Ureter (tissue), 1 donor: ENCODE measurements around the gene TAS1R2. TPM values are rescaled to one million over a fixed set of nuclear protein-coding genes. Genes with fewer than 3 reads are reported as not detected.
"Not testable (repeated sequence)": the region's sequence is repeated elsewhere in the genome, so short reads cannot be mapped to it uniquely, and the experiment has no call there.

Experiments
- DNase-seq: peaks from one replicate; pipeline ENCODE4 v3.0.0-alpha.2; 2020; ENCODE audit warnings: low spot score
- total RNA-seq: library from RNA; stranded (reverse); gene quantifications from one replicate; pipeline ENCODE4 v1.2.4, GENCODE V29; 2023
- donor health status: DM: yes; HTN: yes; CAD: no.

The TAS1R2 gene
- total RNA-seq, 1 donor from 2014 or later, result not detected

- peak; percentile 76 for DNase-seq
Observed at GRCh38 chr1:18883636-18884418, 24.4 kb upstream of the TAS1R2 start.

- DNase-seq, result no peak
Observed at GRCh38 chr1:18883079-18883478, 23.6 kb upstream of the TAS1R2 start.

- DNase-seq, result no peak
Observed at GRCh38 chr1:18882486-18882885, 23.0 kb upstream of the TAS1R2 start.

GRCh38 chr1:18881642-18882431, 22.4 kb upstream of the TAS1R2 start:
- peak; percentile 59 for DNase-seq

GRCh38 chr1:18881164-18881563, 21.7 kb upstream of the TAS1R2 start:
- DNase-seq, result no peak

GRCh38 chr1:18880585-18880984, 21.1 kb upstream of the TAS1R2 start:
- DNase-seq, result no peak

GRCh38 chr1:18879791-18880309, 20.4 kb upstream of the TAS1R2 start:
- DNase-seq, result no peak

- DNase-seq, result no peak
Observed at GRCh38 chr1:18879215-18879790, 19.8 kb upstream of the TAS1R2 start.

- no peak for DNase-seq
Observed at GRCh38 chr1:18878538-18879214, 19.2 kb upstream of the TAS1R2 start.

- DNase-seq, result no peak
Observed at GRCh38 chr1:18877282-18877681, 17.8 kb upstream of the TAS1R2 start.

GRCh38 chr1:18876210-18876609, 16.8 kb upstream of the TAS1R2 start:
- no peak for DNase-seq

GRCh38 chr1:18875796-18876128, 16.3 kb upstream of the TAS1R2 start:
- no peak for DNase-seq

- peak; percentile 87 for DNase-seq
Observed at GRCh38 chr1:18875107-18875795, 15.8 kb upstream of the TAS1R2 start.

- DNase-seq, result no peak
Observed at GRCh38 chr1:18874600-18874999, 15.1 kb upstream of the TAS1R2 start.

- DNase-seq, result no peak
Observed at GRCh38 chr1:18874036-18874435, 14.6 kb upstream of the TAS1R2 start.

GRCh38 chr1:18872071-18872611, 12.7 kb upstream of the TAS1R2 start:
- no peak for DNase-seq

- no peak for DNase-seq
Observed at GRCh38 chr1:18871401-18872070, 12.1 kb upstream of the TAS1R2 start.

GRCh38 chr1:18870957-18871356, 11.5 kb upstream of the TAS1R2 start:
- no peak for DNase-seq

GRCh38 chr1:18870595-18870865, 11.1 kb upstream of the TAS1R2 start:
- not testable (repeated sequence) for DNase-seq

- no peak for DNase-seq
Observed at GRCh38 chr1:18869847-18870594, 10.6 kb upstream of the TAS1R2 start.
